H7 (cell line): ENCODE data around the gene ATP11B. TPM values are rescaled to one million over a fixed set of nuclear protein-coding genes. Genes with fewer than 3 reads are reported as not detected.

Experiments used
- DNase-seq: peaks from one replicate; pipeline ENCODE4 v3.0.0; 2012
- H3K27me3 ChIP-seq: 2 replicates; pipeline ENCODE4 v1.6.0; 2011; ENCODE audit warnings: mild to moderate bottlenecking, low read length; ENCODE audit not compliant: control insufficient read depth, insufficient read depth
- H3K36me3 ChIP-seq: replicated peaks from 2 replicates; pipeline ENCODE4 v1.5.1; 2011; ENCODE audit warnings: low read length; ENCODE audit not compliant: control insufficient read depth, insufficient read depth
- H3K4me3 ChIP-seq: 2 replicates; pipeline ENCODE4 v1.5.1; 2011; ENCODE audit warnings: low read depth, mild to moderate bottlenecking, control low read depth, low read length, moderate library complexity; ENCODE audit not compliant: insufficient read depth
- total RNA-seq: library from RNA; depleted of rRNA; stranded (reverse); fragments of >200 nt; shearing (Covaris generic); gene quantifications from 2 replicates; pipeline ENCODE4 v1.2.3, GENCODE V29; 2014; rRNA removed

The ATP11B gene
- 14.2 and 20.1 TPM in 2 replicates for total RNA-seq

- Histone ChIP-seq H3K4me3 (peak within 1 kb of the TSS; percentile 72), H3K27me3 (peaks cover 4% of the 10 kb centered on the region), H3K36me3 (no peaks in the 10 kb centered on the region)
- DNase-seq, result peak; percentile 93
These were observed at the start of gene ATP11B for GRCh38 chr3:182792901-182793662. ATP11B (plus strand) TSS chr3:182793504; CDS start chr3:182793760, 256 bp downstream.

GRCh38 chr3:182746959-182747358 is 46.3 kb upstream of the ATP11B start:
- no peaks in the 10 kb centered on the region for H3K36me3 ChIP-seq
- DNase-seq, result no peak

GRCh38 chr3:182755308-182755707 is 38.0 kb upstream of the ATP11B start:
- no peak for DNase-seq
- no peaks in the 10 kb centered on the region for H3K36me3 ChIP-seq
- H3K4me3 ChIP-seq, result no peak overlapping the region
- no peaks in the 10 kb centered on the region for H3K27me3 ChIP-seq

More at GRCh38 chr3:182746959-182747358, 46.3 kb upstream of the ATP11B start:
- Histone ChIP-seq H3K27me3 (no peaks in the 10 kb centered on the region), H3K4me3 (no peak overlapping the region)

DNA sequence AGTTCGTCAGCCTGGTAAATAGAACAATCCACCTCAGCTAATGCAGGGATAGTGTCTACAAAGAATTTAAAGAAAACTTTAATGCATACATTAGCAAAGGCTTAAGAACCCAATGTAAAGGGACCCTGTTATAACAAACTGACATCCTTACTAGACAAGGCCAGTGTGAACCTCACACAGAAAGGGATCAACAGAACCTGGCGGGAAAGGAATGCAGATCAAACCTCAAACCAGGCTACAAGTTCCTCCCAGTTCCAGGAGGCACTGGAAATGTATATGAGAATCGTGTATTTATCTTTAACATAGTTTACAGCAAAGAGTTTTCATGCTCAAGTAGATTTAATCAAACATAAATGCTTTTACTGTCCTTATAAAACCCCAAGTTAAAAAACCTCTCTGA is 37.6 kb upstream of the ATP11B start:
- Histone ChIP-seq H3K36me3 (no peaks in the 10 kb centered on the region), H3K27me3 (no peaks in the 10 kb centered on the region), H3K4me3 (no peak overlapping the region)
- no peak for DNase-seq

DNA sequence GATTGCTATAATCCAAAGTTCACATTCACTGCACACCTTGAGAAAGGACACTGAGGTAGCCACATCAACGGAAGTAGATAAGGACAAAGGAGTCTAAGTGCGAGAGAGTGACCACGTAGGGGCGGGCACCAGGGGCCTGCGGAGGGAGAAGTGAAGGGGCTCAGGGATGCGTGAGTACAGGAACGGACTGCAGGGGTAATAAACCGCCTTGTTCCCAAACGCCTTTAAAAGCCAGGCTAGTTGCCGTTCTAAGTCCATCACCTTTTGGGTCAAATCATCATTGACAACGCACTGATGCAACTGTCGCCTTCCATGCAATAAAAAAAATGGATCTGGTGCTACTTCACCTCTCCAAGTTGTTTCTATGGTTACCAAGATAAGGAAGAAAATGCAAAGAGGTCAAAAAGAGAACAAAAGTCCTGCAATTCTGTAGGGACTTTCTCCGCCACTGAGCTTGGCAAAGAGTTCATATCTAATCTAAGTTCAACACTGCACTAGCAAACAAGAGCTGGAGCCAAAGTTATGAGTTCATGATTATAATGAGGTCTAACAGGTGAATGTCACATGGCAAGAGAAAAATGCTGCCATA is 32.6 kb upstream of the ATP11B start:
- H3K36me3 ChIP-seq, result no peaks in the 10 kb centered on the region
- no peaks in the 10 kb centered on the region for H3K27me3 ChIP-seq
- no peak overlapping the region for H3K4me3 ChIP-seq
- no peak for DNase-seq

DNA sequence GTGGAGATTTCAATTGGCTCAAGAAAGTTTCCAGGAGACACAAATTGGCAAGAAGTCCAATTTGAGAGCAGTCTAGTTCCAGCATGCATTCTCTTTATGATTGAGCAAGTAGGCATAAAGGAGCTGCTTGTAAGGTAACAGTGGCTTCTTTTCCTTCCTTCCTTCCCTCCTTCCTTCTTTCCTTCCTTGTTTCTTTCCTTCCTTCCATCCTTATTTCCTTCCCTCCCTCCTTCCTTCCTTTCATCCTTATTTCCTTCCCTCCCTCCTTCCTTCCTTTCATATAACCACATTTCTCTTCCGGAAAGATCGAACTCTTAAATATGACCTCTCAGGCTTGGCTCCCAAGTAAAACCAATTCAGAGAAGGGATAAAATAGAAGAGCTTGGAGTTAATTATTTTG is 29.4 kb upstream of the ATP11B start:
- no peaks in the 10 kb centered on the region for H3K36me3 ChIP-seq
- no peak overlapping the region for H3K4me3 ChIP-seq
- DNase-seq, result no peak
- H3K27me3 ChIP-seq, result no peaks in the 10 kb centered on the region

DNA sequence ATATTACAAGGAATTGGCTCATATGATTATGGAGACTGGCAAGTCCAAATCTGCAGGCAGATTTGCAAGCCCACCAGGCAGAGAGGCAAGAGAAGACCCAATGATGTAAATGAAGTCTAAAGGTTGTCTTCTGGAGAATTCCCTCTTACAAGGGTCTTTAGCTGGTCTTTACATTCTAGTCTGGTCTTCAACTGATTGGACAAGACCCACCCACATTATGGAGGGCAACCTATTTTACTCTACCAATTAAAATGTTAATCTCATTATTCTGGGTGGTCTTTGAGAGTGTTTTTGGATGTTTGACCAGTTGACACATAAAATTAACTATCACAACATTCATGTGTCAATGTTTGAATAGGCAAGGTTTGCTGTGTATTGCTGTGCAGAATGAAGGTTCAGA is 28.0 kb upstream of the ATP11B start:
- Histone ChIP-seq H3K4me3 (no peak overlapping the region), H3K27me3 (no peaks in the 10 kb centered on the region), H3K36me3 (no peaks in the 10 kb centered on the region)
- DNase-seq, result no peak

- Histone ChIP-seq H3K36me3 (no peaks in the 10 kb centered on the region), H3K4me3 (no peak overlapping the region), H3K27me3 (no peaks in the 10 kb centered on the region; the same call in 1 of the 2 replicates)
- DNase-seq, result no peak
These were observed 27.2 kb upstream of the ATP11B start for GRCh38 chr3:182766099-182766498.

DNA sequence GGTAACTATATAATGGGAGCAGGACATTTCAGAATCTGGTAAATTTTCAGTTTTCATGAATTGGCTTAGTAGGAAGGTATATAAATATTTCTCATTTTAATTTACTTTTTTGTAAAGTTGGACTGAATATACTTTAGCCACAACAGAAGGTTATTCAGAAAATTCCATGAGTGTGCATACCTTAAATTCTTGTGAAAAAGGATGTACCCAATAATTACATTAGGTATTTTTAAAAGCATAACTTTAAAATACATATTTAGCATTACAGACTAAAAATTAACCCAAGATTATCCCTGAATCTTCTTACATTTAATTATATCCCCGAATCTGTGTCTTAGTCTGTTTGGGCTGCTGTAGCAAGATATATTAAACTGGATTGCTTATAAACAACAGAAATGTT is 24.9 kb upstream of the ATP11B start:
- no peaks in the 10 kb centered on the region for H3K36me3 ChIP-seq
- H3K4me3 ChIP-seq, result no peak overlapping the region
- H3K27me3 ChIP-seq, result no peaks in the 10 kb centered on the region; the same call in 1 of the 2 replicates
- no peak for DNase-seq

DNA sequence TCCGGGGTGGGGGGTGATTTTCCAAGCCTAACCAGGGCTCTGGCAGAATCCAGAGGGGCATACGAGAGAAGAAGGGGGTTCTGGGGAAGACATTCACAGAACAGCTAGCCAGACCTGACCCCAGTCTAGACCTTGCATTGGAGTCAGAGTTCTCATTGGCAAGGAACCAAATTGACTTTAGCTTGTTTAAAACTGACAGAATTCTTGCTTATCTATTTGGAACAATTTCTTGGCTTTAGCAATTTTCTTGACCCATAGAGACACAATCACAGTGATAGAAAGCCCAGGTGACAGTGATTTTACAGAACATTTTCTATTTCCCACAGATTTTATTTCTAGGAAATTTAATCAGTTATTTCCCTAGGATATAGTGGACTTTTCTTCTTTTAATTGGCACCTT is 23.6 kb upstream of the ATP11B start:
- Histone ChIP-seq H3K36me3 (no peaks in the 10 kb centered on the region), H3K27me3 (no peaks in the 10 kb centered on the region; the same call in 1 of the 2 replicates), H3K4me3 (no peak overlapping the region)
- DNase-seq, result no peak

GRCh38 chr3:182782149-182782548 is 11.2 kb upstream of the ATP11B start:
- Histone ChIP-seq H3K27me3 (no peaks in the 10 kb centered on the region), H3K4me3 (no peak overlapping the region), H3K36me3 (no peaks in the 10 kb centered on the region)
- no peak for DNase-seq

- Histone ChIP-seq H3K36me3 (no peaks in the 10 kb centered on the region), H3K4me3 (no peak overlapping the region), H3K27me3 (no peaks in the 10 kb centered on the region)
- no peak for DNase-seq
These were observed 10.2 kb upstream of the ATP11B start for GRCh38 chr3:182783106-182783505.

- no peaks in the 10 kb centered on the region for H3K27me3 ChIP-seq
- DNase-seq, result no peak
- H3K36me3 ChIP-seq, result no peaks in the 10 kb centered on the region
- no peak overlapping the region for H3K4me3 ChIP-seq
These were observed 8.8 kb upstream of the ATP11B start for GRCh38 chr3:182784542-182784941.

GRCh38 chr3:182785142-182785541 is 8.2 kb upstream of the ATP11B start:
- no peaks in the 10 kb centered on the region for H3K27me3 ChIP-seq
- no peaks in the 10 kb centered on the region for H3K36me3 ChIP-seq
- H3K4me3 ChIP-seq, result no peak overlapping the region
- DNase-seq, result no peak

DNA sequence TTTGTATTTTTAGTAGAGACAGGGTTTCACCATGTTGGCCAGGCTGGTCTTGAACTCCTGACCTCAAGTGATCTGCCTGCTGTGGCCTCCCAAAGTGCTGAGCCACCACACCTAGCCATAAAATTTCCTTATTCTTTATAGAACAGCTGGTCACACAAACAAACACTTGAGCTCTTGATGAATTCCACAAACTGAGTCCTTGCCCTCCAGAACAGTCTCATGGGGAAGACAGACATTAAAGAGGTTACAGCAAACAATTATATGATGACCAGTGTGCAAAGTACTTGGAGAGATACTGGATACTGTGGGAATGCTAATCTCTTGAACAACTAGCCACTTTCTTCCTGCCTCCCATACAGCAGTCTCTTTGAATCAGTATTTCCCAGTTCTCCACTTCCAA is 7.5 kb upstream of the ATP11B start:
- Histone ChIP-seq H3K27me3 (no peaks in the 10 kb centered on the region; the same call in 1 of the 2 replicates), H3K36me3 (no peaks in the 10 kb centered on the region), H3K4me3 (no peak overlapping the region)
- no peak for DNase-seq
